ENCODE measurements around the gene TMEFF2. TPM values are rescaled to one million over a fixed set of nuclear protein-coding genes. Genes with fewer than 3 reads are reported as not detected.

The TMEFF2 gene
- total and polyA plus RNA-seq, 2 of the 8 experiments (the other 6 are each of a cell fraction or from before 2014, with no cell fraction given), result 0.91 to 3.7 TPM

- Histone ChIP-seq H3K14ac (ENCODE audit: insufficient read length) (no peak overlapping the region), H3K27me3 (replicated peaks in 1 of 4; ENCODE audit: control insufficient read depth in 3 of 4, extremely low read depth in 1 of 4, insufficient read depth in 3 of 4, low read length in 3 of 4) (no peaks in the 10 kb centered on the region), H3K23me2 (ENCODE audit: low read depth, low read length) (no peaks in the 10 kb centered on the region), H4K8ac (ENCODE audit: extremely low read depth, insufficient read depth, low read length) (no peak overlapping the region), H4K91ac (replicated peaks; ENCODE audit: insufficient read length, low read length) (no peak overlapping the region), H2BK5ac (ENCODE audit: low read depth, low read length) (no peak overlapping the region), H3K79me2 (ENCODE audit: control insufficient read depth in 1 of 2, insufficient read depth in 2 of 2, low read length in 2 of 2) (no peaks in the 10 kb centered on the region), H2BK20ac (ENCODE audit: low read length) (no peak overlapping the region), H3K9me3 (ENCODE audit: insufficient read depth in 2 of 2, low read depth in 1 of 2, low read length in 1 of 2) (peaks cover 0 to 2% of the 10 kb centered on the region in 2 experiments; a peak in 1 of 4 replicates), H2AFZ (ENCODE audit: low read length) (no peak overlapping the region), H3K4me2 (ENCODE audit: insufficient read depth in 1 of 2, low read depth in 2 of 2, low read length in 2 of 2) (no peak overlapping the region), H3K4me3 (ENCODE audit: extremely low read depth in 1 of 4, insufficient read depth in 2 of 4, low read depth in 3 of 4, low read length in 4 of 4) (no peak overlapping the region), H2BK12ac (ENCODE audit: low read depth, low read length) (no peak overlapping the region), H4K20me1 (replicated peaks in 1 of 2; ENCODE audit: control insufficient read depth in 1 of 2, insufficient read depth in 2 of 2, low read length in 2 of 2) (no peaks in the 10 kb centered on the region), H3K27ac (ENCODE audit: low read depth, low read length) (no peak overlapping the region), H3K56ac (replicated peaks; ENCODE audit: insufficient read length, low read depth, low read length) (no peak overlapping the region), H3K9ac (replicated peaks in 1 of 4; ENCODE audit: extremely low read depth in 1 of 4, low read depth in 3 of 4, low read length in 3 of 4) (no peak overlapping the region), H4K5ac (ENCODE audit: insufficient read length, low read depth, low read length) (no peak overlapping the region), H3K18ac (ENCODE audit: extremely low read depth, low read length) (no peak overlapping the region), H2BK120ac (replicated peaks; ENCODE audit: low read depth, low read length) (no peak overlapping the region), H2BK15ac (ENCODE audit: low read length) (no peak overlapping the region), H2AK5ac (ENCODE audit: low read depth, low read length) (no peak overlapping the region), H3K79me1 (ENCODE audit: low read depth, low read length) (no peaks in the 10 kb centered on the region), H3K4ac (replicated peaks; ENCODE audit: insufficient read length, low read depth, low read length) (no peak overlapping the region), H3K36me3 (ENCODE audit: control insufficient read depth in 2 of 4, insufficient read depth in 4 of 4, low read length in 3 of 4) (peaks cover 0 to 4% (median 0%) of the 10 kb centered on the region in 4 experiments; a peak in 1 of 8 replicates), H3K23ac (ENCODE audit: insufficient read length) (no peak overlapping the region), H3K4me1 (replicated peaks in 1 of 4; ENCODE audit: control insufficient read depth in 3 of 4, insufficient read depth in 4 of 4, low read length in 3 of 4) (no peaks in the 10 kb centered on the region)
- ChIA-PET CTCF (ENCODE audit: partially characterized antibody) (interaction anchor here (0.6 to 0.9 kb wide), 2 partner anchors 40 to 78 kb away, joined by 3 read pairs; no protein-coding TSS in a partner anchor), POLR2A (ENCODE audit: partially characterized antibody) (no interaction called here)
- TF ChIP-seq POU5F1 (IDR thresholded peaks at IDR 0.05; ENCODE audit: low read depth, low read length) (no peak), JUN (IDR thresholded peaks at IDR 0.05; ENCODE audit: low read depth, low read length) (no peak), RFX5 (IDR thresholded peaks at IDR 0.05; ENCODE audit: borderline replicate concordance, low read depth, low read length) (no peak), YY1 (IDR thresholded peaks at IDR 0.05; ENCODE audit: low read depth, low read length) (no peak), SIX5 (IDR thresholded peaks at IDR 0.05; ENCODE audit: low read depth, low read length) (no peak), RXRA (IDR thresholded peaks at IDR 0.05; ENCODE audit: insufficient read depth, low read depth, low read length) (no peak), CTBP2 (IDR thresholded peaks at IDR 0.05; ENCODE audit: borderline replicate concordance, insufficient read depth, insufficient read length, low read length) (no peak)
- DNase-seq (ENCODE audit: low read depth in 1 of 2, low spot score in 2 of 2) (no peak), FAIRE-seq (no peak)
- WGBS, 2 experiments (ENCODE audit: extremely low coverage in 1 of 2, insufficient coverage in 1 of 2, insufficient read length in 1 of 2, insufficient replicate concordance in 2 of 2, low coverage in 1 of 2, low lambda C conversion rate in 2 of 2, missing lambda C conversion rate in 1 of 2), result 96% methylated on average over 1 of the region's 1 CpG; no CpG with 5 or more reads in 1 of the 2 experiments
These were observed 72.6 kb downstream of the TMEFF2 start for GRCh38 chr2:192122141-192122540.

Measured in H1 (cell line).